ENCODE measurements around the gene EFNB2.

DNA sequence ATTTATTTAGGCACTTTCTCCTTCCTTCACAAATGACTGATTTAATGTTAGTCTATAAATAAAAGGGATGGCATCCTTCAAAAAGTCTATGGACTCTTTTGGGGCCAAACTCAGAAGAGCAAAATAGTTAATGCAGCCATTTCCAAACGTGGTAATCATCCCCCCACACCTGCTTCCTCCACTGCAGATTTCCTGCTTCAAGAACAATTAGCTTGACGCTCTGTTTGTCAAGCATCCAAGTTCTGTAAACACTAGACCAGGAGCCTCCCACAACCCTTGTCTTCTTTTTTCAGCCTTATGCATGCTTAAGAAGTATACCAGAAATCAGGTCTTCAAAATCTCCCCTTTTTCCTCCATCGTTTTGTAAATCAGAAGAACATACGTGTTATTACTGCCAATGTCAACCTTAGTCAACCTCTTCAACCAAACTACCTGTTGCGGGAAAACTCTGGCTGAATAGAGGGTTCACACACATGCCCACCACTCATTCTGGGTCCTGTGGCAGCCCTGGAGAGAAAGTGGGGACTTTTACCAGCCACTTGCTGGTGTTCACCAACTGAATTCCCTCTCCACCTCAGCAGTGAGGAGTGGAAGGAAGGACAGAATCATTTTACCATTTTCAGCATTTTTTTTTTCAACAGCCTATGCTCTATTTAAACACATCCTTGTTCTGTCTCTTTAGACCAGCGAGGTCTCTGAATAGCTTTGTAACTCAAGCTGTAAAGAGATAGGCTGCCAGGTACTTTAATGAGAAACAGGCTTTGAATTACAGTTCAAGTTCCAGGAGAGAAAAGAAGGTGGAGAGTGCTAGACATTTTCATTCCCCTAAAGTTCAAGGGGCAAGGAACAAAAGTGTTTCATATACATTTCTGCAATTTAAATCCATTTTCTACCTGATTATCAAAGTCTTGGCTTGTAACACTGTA lies 39.1 kb downstream of the EFNB2 start:
- no peak for TF ChIP-seq RNF2 (IDR thresholded peaks at IDR 0.05; ENCODE audit: borderline replicate concordance, low read depth, low read length, missing control alignments, poor library complexity, severe bottlenecking)
- TF ChIP-seq, protein P1, sequence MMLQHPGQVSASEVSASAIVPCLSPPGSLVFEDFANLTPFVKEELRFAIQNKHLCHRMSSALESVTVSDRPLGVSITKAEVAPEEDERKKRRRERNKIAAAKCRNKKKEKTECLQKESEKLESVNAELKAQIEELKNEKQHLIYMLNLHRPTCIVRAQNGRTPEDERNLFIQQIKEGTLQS (IDR thresholded peaks at IDR 0.05; ENCODE audit: insufficient read depth, low read depth, low read length), result no peak
- TF ChIP-seq POLR2A (IDR thresholded peaks at IDR 0.05; ENCODE audit: control extremely low read depth in 1 of 2, low read depth in 2 of 2, low read length in 2 of 2), result no peak
- TF ChIP-seq GTF2F1 (IDR thresholded peaks at IDR 0.05; ENCODE audit: borderline replicate concordance, low read depth, low read length), result no peak
- TF ChIP-seq CHD2 (IDR thresholded peaks at IDR 0.05; ENCODE audit: low read length), result no peak
- TF ChIP-seq SP1 (IDR thresholded peaks at IDR 0.05; ENCODE audit: low read depth, low read length), result no peak
- TF ChIP-seq POLR2AphosphoS5 (IDR thresholded peaks at IDR 0.05; ENCODE audit: low read depth, low read length), result no peak
- TF ChIP-seq, protein P2, sequence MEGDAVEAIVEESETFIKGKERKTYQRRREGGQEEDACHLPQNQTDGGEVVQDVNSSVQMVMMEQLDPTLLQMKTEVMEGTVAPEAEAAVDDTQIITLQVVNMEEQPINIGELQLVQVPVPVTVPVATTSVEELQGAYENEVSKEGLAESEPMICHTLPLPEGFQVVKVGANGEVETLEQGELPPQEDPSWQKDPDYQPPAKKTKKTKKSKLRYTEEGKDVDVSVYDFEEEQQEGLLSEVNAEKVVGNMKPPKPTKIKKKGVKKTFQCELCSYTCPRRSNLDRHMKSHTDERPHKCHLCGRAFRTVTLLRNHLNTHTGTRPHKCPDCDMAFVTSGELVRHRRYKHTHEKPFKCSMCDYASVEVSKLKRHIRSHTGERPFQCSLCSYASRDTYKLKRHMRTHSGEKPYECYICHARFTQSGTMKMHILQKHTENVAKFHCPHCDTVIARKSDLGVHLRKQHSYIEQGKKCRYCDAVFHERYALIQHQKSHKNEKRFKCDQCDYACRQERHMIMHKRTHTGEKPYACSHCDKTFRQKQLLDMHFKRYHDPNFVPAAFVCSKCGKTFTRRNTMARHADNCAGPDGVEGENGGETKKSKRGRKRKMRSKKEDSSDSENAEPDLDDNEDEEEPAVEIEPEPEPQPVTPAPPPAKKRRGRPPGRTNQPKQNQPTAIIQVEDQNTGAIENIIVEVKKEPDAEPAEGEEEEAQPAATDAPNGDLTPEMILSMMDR (IDR thresholded peaks at IDR 0.05; ENCODE audit: control extremely low read depth in 1 of 3, insufficient read depth in 1 of 3, low read depth in 1 of 3, low read length in 3 of 3), result no peak
- no peak for TF ChIP-seq EZH2 (IDR thresholded peaks at IDR 0.05; ENCODE audit: low read depth, low read length, severe bottlenecking)
- TF ChIP-seq, protein P3, sequence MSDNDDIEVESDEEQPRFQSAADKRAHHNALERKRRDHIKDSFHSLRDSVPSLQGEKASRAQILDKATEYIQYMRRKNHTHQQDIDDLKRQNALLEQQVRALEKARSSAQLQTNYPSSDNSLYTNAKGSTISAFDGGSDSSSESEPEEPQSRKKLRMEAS (IDR thresholded peaks at IDR 0.05), result no peak
- TF ChIP-seq RAD21 (IDR thresholded peaks at IDR 0.05 in 1 of 2, conservative IDR thresholded peaks at IDR 0.05 in 1 of 2; ENCODE audit: low read depth in 2 of 2, low read length in 2 of 2), result no peak
- no peak for TF ChIP-seq SIX5 (IDR thresholded peaks at IDR 0.05; ENCODE audit: low read depth, low read length)
- TF ChIP-seq JUND (IDR thresholded peaks at IDR 0.05; ENCODE audit: low read length), result no peak
- TF ChIP-seq RFX5 (IDR thresholded peaks at IDR 0.05; ENCODE audit: borderline replicate concordance, low read depth, low read length), result no peak

Measured in H1 (cell line).